ENCODE data around the gene SUSD1. TPM values are rescaled to one million over a fixed set of nuclear protein-coding genes. Genes with fewer than 3 reads are reported as not detected.

The SUSD1 gene
- total and polyA plus RNA-seq, 2 donors (not counting 3 experiments of a cell fraction or from before 2014, with no cell fraction given) = 33.1 to 37.8 TPM

- Histone ChIP-seq H3K4me2 (ENCODE audit: insufficient read depth, low read length) (peak overlapping the region; percentile 96), H3K9me1 (replicated peaks; ENCODE audit: control insufficient read depth, extremely low read depth, insufficient read depth, low read length) (no peaks in the 10 kb centered on the region), H4K20me1 (replicated peaks; ENCODE audit: control insufficient read depth, extremely low read depth, insufficient read depth, low read length) (no peaks in the 10 kb centered on the region), H3K4me3 (replicated peaks in 1 of 3; ENCODE audit: insufficient read depth in 1 of 3, low read depth in 1 of 3, low read length in 3 of 3) (peak overlapping the region; percentile 34 to 74 (median 60)), H3K9ac (replicated peaks; ENCODE audit: extremely low read depth, insufficient read depth, low read length) (peak overlapping the region; percentile 79), H3K27ac (ENCODE audit: insufficient read depth, low read depth, low read length) (peak overlapping the region; percentile 37), H3K36me3 (ENCODE audit: control insufficient read depth in 2 of 2, extremely low read depth in 1 of 2, insufficient read depth in 2 of 2, low read length in 2 of 2) (no peaks in the 10 kb centered on the region), H3K9me3 (replicated peaks; ENCODE audit: control insufficient read depth, insufficient read depth, low read length) (no peaks in the 10 kb centered on the region), H3K4me1 (ENCODE audit: control insufficient read depth, extremely low read depth, insufficient read depth, low read length) (peaks cover 8% of the 10 kb centered on the region), H2AFZ (ENCODE audit: low read depth, low read length) (peak overlapping the region; percentile 93), H3K79me2 (ENCODE audit: control insufficient read depth, insufficient read depth, low read length) (peaks cover 16% of the 10 kb centered on the region), H3K27me3 (ENCODE audit: control insufficient read depth in 2 of 2, insufficient read depth in 2 of 2, low read length in 2 of 2) (no peaks in the 10 kb centered on the region)
- intact Hi-C loops (cut with micrococcal nuclease) = loop anchor here (1.0 to 2.0 kb wide), 2 partner anchors 78 to 159 kb away; partner anchors contain the start of gene PTBP3
- dilution Hi-C loops (cut with MboI; ENCODE audit: extremely low pct_ligation_motif_present, low sequenced_read_pairs) = no loop called here
- DNase-seq (ENCODE audit: low read depth, low spot score) (peak; percentile 35), FAIRE-seq (peak; percentile 67)
- ChIA-PET CTCF (interaction anchor here (0.6 to 1.2 kb wide), 6 partner anchors 9 to 159 kb away, joined by 3 to 9 read pairs (median 4); partner anchors contain the start of gene PTBP3), POLR2A (no interaction called here)
- BruUV-seq (replicated peaks) = no TSS peak
- peak; percentile 1 for TF ChIP-seq FOS (IDR thresholded peaks at IDR 0.05; ENCODE audit: borderline replicate concordance, insufficient read depth, low read length)
- TF ChIP-seq MYC (IDR thresholded peaks at IDR 0.05; ENCODE audit: low read depth, low read length) = no peak
- TF ChIP-seq POLR2A (IDR thresholded peaks at IDR 0.05; ENCODE audit: low read depth, low read length) = no peak
- no peak for TF ChIP-seq MAX (IDR thresholded peaks at IDR 0.05; ENCODE audit: insufficient read depth, insufficient read length)
- no peak for TF ChIP-seq CTCF (IDR thresholded peaks at IDR 0.05; ENCODE audit: extremely low read depth in 1 of 2, insufficient read depth in 1 of 2, low read depth in 1 of 2, low read length in 2 of 2)
- TF ChIP-seq JUN (IDR thresholded peaks at IDR 0.05; ENCODE audit: borderline replicate concordance, insufficient read depth, insufficient read length, low read depth) = no peak
These were observed 704 bp downstream of the SUSD1 start for GRCh38 chr9:112174222-112174964.

Data from endothelial cell of umbilical vein (primary cell).